PC-9 (cell line): ENCODE data around the gene MGRN1.
A peak's percentile ranks its signal among the peaks of the same experiment; 100 is the strongest.

Experiments
- CTCF ChIP-seq: fragments of 200-600 bp; sonication (generic); conservative IDR thresholded peaks from 2 replicates; pipeline ENCODE4 v1.6.1; 2017; ENCODE audit warnings: mixed run types, antibody characterized with exemption, mild to moderate bottlenecking, moderate library complexity
- EZH2 ChIP-seq: fragments of 200-600 bp; sonication (generic); IDR thresholded peaks from 2 replicates; pipeline ENCODE4 v1.8.0; 2017; ENCODE audit warnings: antibody characterized with exemption, low read depth

GRCh38 chr16:4624015-4624826, at the start of gene MGRN1:
- TF ChIP-seq CTCF (peak; percentile 96), EZH2 (no peak)
